KMS-11 (cell line): ENCODE measurements around the gene ZMYND12.

ENCODE experiments used
- H2AFZ ChIP-seq: fragments of 200-600 bp; sonication (generic); 2 replicates; pipeline ENCODE4 v1.6.1; 2016; ENCODE audit warnings: antibody characterized with exemption, mixed run types, low read depth
- H3K27ac ChIP-seq: fragments of 200-600 bp; sonication (generic); 2 replicates; pipeline ENCODE4 v1.6.1; 2016; ENCODE audit warnings: mild to moderate bottlenecking, mixed run types
- H3K27me3 ChIP-seq: fragments of 200-600 bp; sonication (generic); 2 replicates; pipeline ENCODE4 v1.6.1; 2017; ENCODE audit warnings: mild to moderate bottlenecking, low read depth, mixed run types, moderate library complexity; ENCODE audit not compliant: insufficient read depth
- H3K36me3 ChIP-seq: fragments of 200-600 bp; sonication (generic); 2 replicates; pipeline ENCODE4 v1.6.1; 2017; ENCODE audit warnings: mild to moderate bottlenecking, mixed run types; ENCODE audit not compliant: insufficient read depth
- H3K4me1 ChIP-seq: fragments of 200-600 bp; sonication (generic); 2 replicates; pipeline ENCODE4 v1.6.1; 2016; ENCODE audit warnings: mild to moderate bottlenecking, low read depth, mixed run types; ENCODE audit not compliant: poor library complexity, severe bottlenecking
- H3K4me2 ChIP-seq: fragments of 200-600 bp; sonication (generic); 2 replicates; pipeline ENCODE4 v1.7.0; 2016; ENCODE audit warnings: mild to moderate bottlenecking, mixed run types
- H3K4me3 ChIP-seq: fragments of 200-600 bp; sonication (generic); IDR thresholded peaks from 2 replicates; pipeline ENCODE4 v1.6.1; 2017; ENCODE audit warnings: low read depth, low read length, mixed read lengths; ENCODE audit not compliant: insufficient read depth
- H3K79me2 ChIP-seq: fragments of 200-600 bp; sonication (generic); 2 replicates; pipeline ENCODE4 v1.6.1; 2016; ENCODE audit warnings: low read depth, mixed run types; ENCODE audit not compliant: insufficient read depth
- H3K9ac ChIP-seq: fragments of 200-600 bp; sonication (generic); 2 replicates; pipeline ENCODE4 v1.6.1; 2016; ENCODE audit warnings: mild to moderate bottlenecking, mixed run types
- H4K20me1 ChIP-seq: fragments of 200-600 bp; sonication (generic); 2 replicates; pipeline ENCODE4 v1.6.1; 2016; ENCODE audit warnings: mild to moderate bottlenecking, mixed run types; ENCODE audit not compliant: insufficient read depth
- TF ChIP-seq, protein P1 (sequence below): fragments of 200-600 bp; sonication (generic); conservative IDR thresholded peaks from 2 replicates; pipeline ENCODE4 v1.6.1; 2017; ENCODE audit warnings: low read depth, mild to moderate bottlenecking, antibody characterized with exemption, low read length, moderate library complexity, mixed read lengths

ZMYND12 gene

DNA sequence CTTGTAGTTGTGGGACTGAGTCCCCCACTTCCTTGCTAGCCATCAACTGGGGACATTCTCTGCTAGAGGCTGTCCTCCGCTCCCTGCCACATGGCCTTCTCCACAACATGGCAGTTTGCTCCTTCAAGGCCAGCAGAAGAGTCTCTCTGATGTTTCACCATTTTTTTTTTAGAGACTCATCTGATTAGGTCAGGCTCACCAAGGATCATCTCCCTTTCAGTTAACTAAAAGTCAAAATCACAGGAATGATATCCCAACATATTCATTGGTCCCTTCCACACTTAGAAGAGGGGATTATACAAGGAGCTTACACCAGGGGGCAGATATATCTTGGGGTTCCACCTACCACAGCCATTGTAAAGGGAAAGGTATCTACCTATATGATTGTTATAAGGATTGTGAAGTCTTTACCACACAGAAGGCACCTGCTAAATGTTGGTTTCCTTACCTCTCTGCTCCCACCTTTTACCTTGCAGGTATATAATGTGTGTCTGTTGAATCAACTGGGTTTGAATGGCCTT is 51.9 kb downstream of the ZMYND12 start:
- no peak overlapping the region for H3K27ac ChIP-seq
- no peak overlapping the region for H3K9ac ChIP-seq
- no peaks in the 10 kb centered on the region for H4K20me1 ChIP-seq
- no peak overlapping the region for H3K4me3 ChIP-seq
- H3K79me2 ChIP-seq: no peaks in the 10 kb centered on the region
- TF ChIP-seq, protein P1, sequence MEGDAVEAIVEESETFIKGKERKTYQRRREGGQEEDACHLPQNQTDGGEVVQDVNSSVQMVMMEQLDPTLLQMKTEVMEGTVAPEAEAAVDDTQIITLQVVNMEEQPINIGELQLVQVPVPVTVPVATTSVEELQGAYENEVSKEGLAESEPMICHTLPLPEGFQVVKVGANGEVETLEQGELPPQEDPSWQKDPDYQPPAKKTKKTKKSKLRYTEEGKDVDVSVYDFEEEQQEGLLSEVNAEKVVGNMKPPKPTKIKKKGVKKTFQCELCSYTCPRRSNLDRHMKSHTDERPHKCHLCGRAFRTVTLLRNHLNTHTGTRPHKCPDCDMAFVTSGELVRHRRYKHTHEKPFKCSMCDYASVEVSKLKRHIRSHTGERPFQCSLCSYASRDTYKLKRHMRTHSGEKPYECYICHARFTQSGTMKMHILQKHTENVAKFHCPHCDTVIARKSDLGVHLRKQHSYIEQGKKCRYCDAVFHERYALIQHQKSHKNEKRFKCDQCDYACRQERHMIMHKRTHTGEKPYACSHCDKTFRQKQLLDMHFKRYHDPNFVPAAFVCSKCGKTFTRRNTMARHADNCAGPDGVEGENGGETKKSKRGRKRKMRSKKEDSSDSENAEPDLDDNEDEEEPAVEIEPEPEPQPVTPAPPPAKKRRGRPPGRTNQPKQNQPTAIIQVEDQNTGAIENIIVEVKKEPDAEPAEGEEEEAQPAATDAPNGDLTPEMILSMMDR: no peak
- no peaks in the 10 kb centered on the region for H3K27me3 ChIP-seq
- no peak overlapping the region for H2AFZ ChIP-seq
- no peaks in the 10 kb centered on the region for H3K36me3 ChIP-seq
- H3K4me2 ChIP-seq: no peak overlapping the region
- no peaks in the 10 kb centered on the region for H3K4me1 ChIP-seq

DNA sequence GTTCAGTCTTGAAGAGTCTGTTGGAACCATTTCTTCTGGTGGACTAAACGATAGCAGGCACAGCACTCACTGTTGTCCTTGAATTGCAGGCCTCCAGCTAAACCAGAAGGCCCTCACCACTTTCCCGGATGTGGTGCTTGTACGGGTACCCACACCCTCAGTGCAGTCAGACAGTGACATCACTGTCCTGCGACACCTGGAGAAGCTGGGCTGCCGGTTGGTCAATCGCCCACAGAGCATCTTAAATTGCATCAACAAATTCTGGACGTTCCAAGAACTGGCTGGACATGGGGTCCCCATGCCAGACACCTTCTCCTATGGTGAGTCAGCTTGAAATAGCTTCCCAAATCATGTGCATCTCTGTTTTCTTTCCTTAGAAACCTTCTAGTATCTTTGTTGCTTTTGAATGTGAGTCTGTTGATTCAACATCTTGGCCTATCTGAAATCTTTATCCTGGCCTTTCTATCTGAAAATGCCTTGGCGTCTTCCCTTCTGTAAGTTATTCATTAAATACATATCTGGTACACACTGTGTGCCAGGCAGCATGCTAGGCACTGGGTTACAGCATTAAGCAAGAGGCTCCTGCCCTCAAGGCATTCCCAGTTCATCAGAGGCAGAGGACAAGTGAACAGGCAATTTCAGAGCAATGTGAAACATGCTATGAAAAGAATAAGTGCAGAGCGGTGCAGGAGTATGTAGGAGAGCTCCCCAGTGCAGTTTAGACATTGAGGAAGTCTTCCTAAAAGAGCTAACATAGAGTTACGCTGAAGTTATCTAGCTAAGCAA is 56.3 kb downstream of the ZMYND12 start:
- H3K4me1 ChIP-seq: no peaks in the 10 kb centered on the region
- H3K79me2 ChIP-seq: no peaks in the 10 kb centered on the region
- H3K36me3 ChIP-seq: no peaks in the 10 kb centered on the region
- no peaks in the 10 kb centered on the region for H3K27me3 ChIP-seq
- no peaks in the 10 kb centered on the region for H4K20me1 ChIP-seq
- H3K27ac ChIP-seq: no peak overlapping the region
- TF ChIP-seq, protein P1: no peak
- H3K9ac ChIP-seq: no peak overlapping the region
- H3K4me2 ChIP-seq: no peak overlapping the region
- no peak overlapping the region for H3K4me3 ChIP-seq
- H2AFZ ChIP-seq: no peak overlapping the region

DNA sequence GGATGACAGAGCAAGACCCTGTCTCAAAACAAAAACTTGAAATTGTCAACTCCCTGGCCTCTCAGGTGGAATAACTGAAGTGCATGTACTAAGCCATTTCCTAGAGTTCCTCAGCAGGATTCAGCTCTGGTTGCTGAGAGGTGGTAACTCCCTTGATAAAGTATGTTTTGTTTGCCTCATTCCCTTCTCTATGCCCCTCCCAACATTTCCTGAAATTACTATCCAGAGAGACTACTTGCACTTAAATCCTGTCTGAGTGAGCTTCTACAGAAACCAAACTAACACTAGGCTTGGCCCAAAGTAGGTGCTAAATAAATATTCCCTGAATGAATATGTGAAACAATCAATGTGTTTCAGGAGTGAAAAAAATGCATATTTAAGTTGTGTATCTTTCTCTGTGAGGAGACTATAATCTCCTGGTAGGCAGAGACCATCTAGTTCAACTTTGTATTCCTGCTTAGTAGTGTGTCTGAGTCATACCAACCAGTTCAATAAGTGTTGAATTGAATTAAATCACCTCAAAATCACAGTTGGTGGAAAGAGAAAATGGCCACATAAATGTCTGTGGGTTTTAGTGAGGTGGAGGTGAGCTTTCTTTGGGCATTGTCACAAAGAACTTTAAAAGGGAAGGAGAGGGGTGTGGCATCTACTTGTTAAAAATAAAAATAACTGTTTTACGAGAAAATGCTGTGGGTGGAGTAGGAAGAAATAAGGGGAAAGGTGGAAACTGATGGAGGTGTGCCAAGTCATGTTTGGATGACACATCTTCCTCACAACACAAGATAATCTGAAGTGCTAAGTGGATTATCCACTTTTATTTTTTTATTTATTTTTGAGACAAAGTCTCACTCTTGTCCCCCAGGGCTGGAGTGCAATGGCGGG is 62.6 kb downstream of the ZMYND12 start:
- Histone ChIP-seq H3K4me3 (no peak overlapping the region), H4K20me1 (no peaks in the 10 kb centered on the region), H3K9ac (no peak overlapping the region), H3K4me2 (no peak overlapping the region), H3K79me2 (no peaks in the 10 kb centered on the region), H2AFZ (no peak overlapping the region), H3K36me3 (no peaks in the 10 kb centered on the region), H3K27ac (no peak overlapping the region), H3K27me3 (no peaks in the 10 kb centered on the region), H3K4me1 (no peaks in the 10 kb centered on the region)
- TF ChIP-seq, protein P1: no peak

DNA sequence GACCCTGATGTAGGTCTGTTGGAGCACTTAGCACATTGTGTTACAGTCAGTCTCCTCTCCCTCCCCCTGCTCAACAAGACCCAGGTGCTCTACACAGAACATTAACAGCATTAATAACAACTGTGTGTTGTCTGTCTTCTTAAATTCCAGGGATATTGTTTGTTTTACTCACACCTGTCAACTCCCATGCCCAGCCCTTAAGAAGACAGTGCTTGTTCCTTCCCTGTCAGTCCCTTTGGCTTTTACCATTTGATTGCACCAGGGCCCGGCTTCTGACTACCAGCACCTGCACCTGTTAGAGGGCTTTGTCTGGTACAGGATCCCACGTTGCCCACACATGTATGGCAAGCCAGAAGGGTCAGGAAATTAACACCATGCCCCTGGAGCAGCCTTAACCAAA is 63.6 kb downstream of the ZMYND12 start:
- Histone ChIP-seq H3K27ac (no peak overlapping the region), H3K9ac (no peak overlapping the region), H3K4me2 (no peak overlapping the region), H3K27me3 (no peaks in the 10 kb centered on the region), H4K20me1 (no peaks in the 10 kb centered on the region), H2AFZ (no peak overlapping the region), H3K36me3 (no peaks in the 10 kb centered on the region), H3K4me3 (no peak overlapping the region), H3K79me2 (no peaks in the 10 kb centered on the region), H3K4me1 (no peaks in the 10 kb centered on the region)
- TF ChIP-seq, protein P1: no peak
